GM19351 (cell line): Measurements from ENCODE around the gene AKAP9.
"Not testable (repeated sequence)": the region's sequence is repeated elsewhere in the genome, so short reads cannot be mapped to it uniquely, and the experiment has no call there.

Experiments used
- ATAC-seq: cut with Tn5 transposase; IDR thresholded peaks from one replicate; pipeline ENCODE4 v1.9.1; 2021; ENCODE audit warnings: mild to moderate bottlenecking, moderate library complexity; ENCODE audit not compliant: unreplicated experiment

AKAP9 gene

GRCh38 chr7:92053312-92053711, 112.7 kb downstream of the AKAP9 start:
- no peak for ATAC-seq

GRCh38 chr7:92056286-92056685, 115.6 kb downstream of the AKAP9 start:
- ATAC-seq = no peak

GRCh38 chr7:92057375-92057774, 116.7 kb downstream of the AKAP9 start:
- ATAC-seq = no peak

- no peak for ATAC-seq
Observed at GRCh38 chr7:92058040-92058439, 117.4 kb downstream of the AKAP9 start.

DNA sequence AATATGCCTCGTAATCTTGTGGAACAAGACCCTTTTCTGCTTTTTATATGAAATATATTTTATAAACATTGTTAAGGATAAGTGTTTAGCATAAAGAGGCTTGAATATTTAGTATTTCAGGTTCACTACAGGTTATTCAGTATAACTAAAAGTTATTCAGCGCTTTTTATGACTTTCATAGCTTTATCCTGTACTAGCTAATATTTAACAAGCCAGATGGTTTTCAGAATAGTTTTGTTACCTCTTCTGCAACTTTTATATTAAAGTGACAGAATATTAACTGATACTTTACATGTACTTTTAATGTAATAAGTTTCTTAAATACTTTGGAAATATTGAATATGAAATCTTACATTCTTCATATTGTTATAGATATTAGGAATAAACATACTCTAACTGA, 118.2 kb downstream of the AKAP9 start:
- no peak for ATAC-seq

DNA sequence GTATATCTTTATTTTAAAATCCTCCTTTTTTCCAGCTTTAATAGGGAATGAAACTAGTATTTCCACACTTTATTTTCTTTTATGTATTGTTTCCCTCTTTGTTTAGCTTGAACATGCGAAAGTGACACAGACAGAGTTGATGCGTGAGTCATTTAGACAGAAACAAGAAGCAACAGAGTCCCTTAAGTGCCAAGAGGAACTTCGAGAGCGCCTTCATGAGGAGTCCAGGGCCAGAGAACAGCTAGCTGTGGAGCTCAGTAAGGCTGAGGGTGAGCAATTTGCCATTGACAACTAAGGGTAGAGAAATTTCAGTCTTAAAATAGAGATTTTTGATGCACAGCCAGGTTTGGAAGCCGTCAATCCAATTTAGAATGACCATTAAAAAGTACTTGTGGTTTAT, 120.5 kb downstream of the AKAP9 start:
- no peak for ATAC-seq

GRCh38 chr7:92064438-92065029, 123.9 kb downstream of the AKAP9 start:
- ATAC-seq = no peak

GRCh38 chr7:92071032-92071431, 130.4 kb downstream of the AKAP9 start:
- ATAC-seq = no peak

- no peak for ATAC-seq
Observed at GRCh38 chr7:92072121-92072520, 131.5 kb downstream of the AKAP9 start.

- ATAC-seq = no peak
Observed at GRCh38 chr7:92072708-92073107, 132.0 kb downstream of the AKAP9 start.

GRCh38 chr7:92075455-92076158, 134.9 kb downstream of the AKAP9 start:
- peak; percentile 98 for ATAC-seq

- ATAC-seq = no peak
Observed at GRCh38 chr7:92076509-92076908, 135.8 kb downstream of the AKAP9 start.

- ATAC-seq = not testable (repeated sequence)
Observed at GRCh38 chr7:92083922-92084321, 143.3 kb downstream of the AKAP9 start.

GRCh38 chr7:92088266-92088665, 147.6 kb downstream of the AKAP9 start:
- no peak for ATAC-seq

DNA sequence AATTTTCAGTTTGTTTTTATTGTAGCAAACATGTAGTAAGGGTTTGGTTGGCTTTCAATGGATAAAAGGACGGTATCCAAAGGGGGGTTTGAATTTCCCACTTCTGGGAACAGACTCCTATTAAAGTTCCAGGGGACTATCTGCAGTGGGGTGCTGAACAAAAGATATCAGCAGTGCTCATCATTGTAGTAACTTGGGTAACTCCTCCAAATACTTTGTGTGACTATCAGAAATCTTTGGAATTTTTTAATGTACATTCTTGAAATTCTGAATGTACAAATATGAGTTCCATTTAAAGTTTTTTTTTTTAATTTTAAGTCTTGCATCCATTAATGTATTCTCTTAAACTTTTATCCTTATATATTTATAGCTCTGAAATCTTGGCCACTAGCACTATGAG, 151.5 kb downstream of the AKAP9 start:
- ATAC-seq = no peak

DNA sequence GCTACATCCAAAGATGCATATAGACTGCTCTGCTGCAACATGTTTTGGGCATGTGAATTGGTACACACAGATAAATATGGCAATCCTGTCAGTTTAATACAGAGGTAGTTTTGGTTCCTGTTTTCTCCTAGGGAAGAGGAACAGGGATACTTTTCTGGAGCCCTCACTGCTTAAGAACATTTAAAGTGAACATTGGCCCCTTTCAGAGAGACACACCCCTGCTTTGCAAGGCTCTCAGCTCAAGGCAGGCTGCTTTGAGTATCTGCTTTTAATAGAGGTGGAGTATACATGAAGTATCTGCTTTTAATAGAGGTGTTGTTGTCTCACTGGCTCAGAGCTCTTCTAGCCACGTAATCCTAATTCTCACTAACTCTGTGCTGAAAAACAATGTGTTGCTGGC, 154.7 kb downstream of the AKAP9 start:
- no peak for ATAC-seq

DNA sequence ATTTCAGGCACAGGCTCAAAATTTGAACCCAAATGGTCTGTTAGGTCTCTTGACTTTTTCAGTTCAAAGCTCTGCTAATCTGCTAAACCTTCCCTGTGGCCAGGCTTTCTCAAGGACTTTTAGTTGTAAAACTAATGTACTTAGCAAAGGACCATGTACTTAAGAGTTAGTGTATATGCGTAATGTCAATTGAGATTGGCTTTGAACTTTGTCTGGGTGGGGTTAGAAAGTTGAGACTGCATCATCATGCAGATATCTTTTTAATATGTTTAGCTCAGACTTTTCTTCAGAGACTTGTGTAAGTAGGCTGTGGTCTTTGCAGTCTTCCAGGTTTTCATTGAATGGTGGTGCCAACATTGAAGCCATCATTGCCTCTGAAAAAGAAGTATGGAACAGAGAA, 159.9 kb downstream of the AKAP9 start:
- no peak for ATAC-seq

GRCh38 chr7:92102862-92103261, 162.2 kb downstream of the AKAP9 start:
- ATAC-seq = not testable (repeated sequence)

GRCh38 chr7:92108821-92109220, 168.2 kb downstream of the AKAP9 start:
- ATAC-seq = no peak

GRCh38 chr7:92110857-92111256, 170.2 kb downstream of the AKAP9 start:
- no peak for ATAC-seq

DNA sequence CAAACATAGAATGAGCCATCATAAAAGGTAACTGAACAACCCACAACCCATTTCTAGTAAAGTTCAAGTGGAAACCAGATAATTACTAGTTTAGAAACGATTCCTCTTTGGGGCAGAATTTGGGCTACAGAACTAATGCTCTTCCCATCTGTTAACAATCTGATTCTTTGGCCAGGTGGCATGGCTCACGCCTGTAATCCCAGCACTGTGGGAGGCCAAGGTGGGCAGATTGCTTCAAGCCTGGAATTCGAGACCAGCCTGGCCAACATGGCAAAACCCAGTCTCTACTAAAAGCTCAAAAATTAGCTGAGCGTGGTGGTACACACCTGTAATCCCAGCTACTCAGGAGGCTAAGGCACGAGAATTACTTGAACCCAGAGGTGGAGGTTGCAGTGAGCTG, 175.2 kb downstream of the AKAP9 start:
- ATAC-seq = no peak

- ATAC-seq = no peak
Observed at GRCh38 chr7:92116949-92117348, 176.3 kb downstream of the AKAP9 start.
